CD4-positive, alpha-beta T cell treated with Interleukin-15 for 1 hour (primary cell): Measurements from ENCODE around the gene PLA2G4C.
"Not testable (repeated sequence)": the region's sequence is repeated elsewhere in the genome, so short reads cannot be mapped to it uniquely, and the experiment has no call there.

Experiments
- DNase-seq: peaks from one replicate; pipeline ENCODE4 v3.0.0-alpha.2; 2020

Gene PLA2G4C

GRCh38 chr19:48108997-48109782 is 1.4 kb downstream of the PLA2G4C start:
- no peak for DNase-seq

- DNase-seq = no peak
Observed at GRCh38 chr19:48103922-48104321, 6.7 kb downstream of the PLA2G4C start.

GRCh38 chr19:48102870-48103751 is 7.5 kb downstream of the PLA2G4C start:
- DNase-seq = no peak

GRCh38 chr19:48095612-48096175 is 14.9 kb downstream of the PLA2G4C start:
- no peak for DNase-seq

- DNase-seq = no peak
Observed at GRCh38 chr19:48094855-48095203, 15.8 kb downstream of the PLA2G4C start.

GRCh38 chr19:48094129-48094854 is 16.3 kb downstream of the PLA2G4C start:
- no peak for DNase-seq

- DNase-seq = not testable (repeated sequence)
Observed at GRCh38 chr19:48091111-48091718, 19.4 kb downstream of the PLA2G4C start.

- DNase-seq = no peak
Observed at GRCh38 chr19:48090281-48090802, 20.3 kb downstream of the PLA2G4C start.

- not testable (repeated sequence) for DNase-seq
Observed at GRCh38 chr19:48088991-48089390, 21.6 kb downstream of the PLA2G4C start.

GRCh38 chr19:48085904-48086864 is 24.4 kb downstream of the PLA2G4C start:
- no peak for DNase-seq

- no peak for DNase-seq
Observed at GRCh38 chr19:48085076-48085475, 25.5 kb downstream of the PLA2G4C start.

- DNase-seq = no peak
Observed at GRCh38 chr19:48081106-48081505, 29.5 kb downstream of the PLA2G4C start.

- not testable (repeated sequence) for DNase-seq
Observed at GRCh38 chr19:48070177-48070769, 40.3 kb downstream of the PLA2G4C start.

GRCh38 chr19:48069435-48069834 is 41.2 kb downstream of the PLA2G4C start:
- DNase-seq = no peak

GRCh38 chr19:48064509-48064908 is 46.1 kb downstream of the PLA2G4C start:
- DNase-seq = no peak

- no peak for DNase-seq
Observed at GRCh38 chr19:48061401-48062344, 48.9 kb downstream of the PLA2G4C start.

GRCh38 chr19:48060381-48060780 is 50.2 kb downstream of the PLA2G4C start:
- no peak for DNase-seq

- DNase-seq = no peak
Observed at GRCh38 chr19:48059331-48059730, 51.3 kb downstream of the PLA2G4C start.

GRCh38 chr19:48053856-48054255 is 56.8 kb downstream of the PLA2G4C start:
- DNase-seq = no peak
